Inferior parietal cortex (tissue), 1 donor: ENCODE measurements around the gene ATG5.
"Not testable (repeated sequence)": the region's sequence is repeated elsewhere in the genome, so short reads cannot be mapped to it uniquely, and the experiment has no call there.

ENCODE experiments used
- DNase-seq: peaks from one replicate; pipeline ENCODE4 v3.0.0-alpha.2; 2016; ENCODE audit errors: extremely low spot score

The ATG5 gene

GRCh38 chr6:106309766-106310373 is 15.7 kb downstream of the ATG5 start:
- DNase-seq: no peak

DNA sequence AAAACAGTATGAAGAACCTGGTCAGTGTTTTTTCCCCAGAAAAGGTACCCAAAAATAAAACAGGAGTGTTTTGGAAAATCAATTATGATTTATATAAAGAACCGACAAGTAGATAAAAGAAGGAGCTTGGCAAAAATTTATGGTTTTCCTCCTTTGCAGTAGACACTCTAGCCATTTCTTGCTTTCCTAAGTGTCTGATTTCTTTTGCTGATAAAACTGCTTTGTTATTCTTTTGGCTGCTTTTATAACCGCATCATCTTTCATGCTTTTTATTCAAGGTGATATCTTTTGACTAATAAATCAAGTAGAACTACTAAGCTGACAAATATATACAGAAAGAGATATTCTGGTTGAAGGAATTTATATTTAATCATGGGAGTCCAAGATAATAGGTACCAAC is 16.6 kb downstream of the ATG5 start:
- no peak for DNase-seq

GRCh38 chr6:106305740-106306139 is 19.8 kb downstream of the ATG5 start:
- DNase-seq: no peak

- peak; percentile 74 for DNase-seq
These were observed 24.6 kb downstream of the ATG5 start for GRCh38 chr6:106300944-106301343.

DNA sequence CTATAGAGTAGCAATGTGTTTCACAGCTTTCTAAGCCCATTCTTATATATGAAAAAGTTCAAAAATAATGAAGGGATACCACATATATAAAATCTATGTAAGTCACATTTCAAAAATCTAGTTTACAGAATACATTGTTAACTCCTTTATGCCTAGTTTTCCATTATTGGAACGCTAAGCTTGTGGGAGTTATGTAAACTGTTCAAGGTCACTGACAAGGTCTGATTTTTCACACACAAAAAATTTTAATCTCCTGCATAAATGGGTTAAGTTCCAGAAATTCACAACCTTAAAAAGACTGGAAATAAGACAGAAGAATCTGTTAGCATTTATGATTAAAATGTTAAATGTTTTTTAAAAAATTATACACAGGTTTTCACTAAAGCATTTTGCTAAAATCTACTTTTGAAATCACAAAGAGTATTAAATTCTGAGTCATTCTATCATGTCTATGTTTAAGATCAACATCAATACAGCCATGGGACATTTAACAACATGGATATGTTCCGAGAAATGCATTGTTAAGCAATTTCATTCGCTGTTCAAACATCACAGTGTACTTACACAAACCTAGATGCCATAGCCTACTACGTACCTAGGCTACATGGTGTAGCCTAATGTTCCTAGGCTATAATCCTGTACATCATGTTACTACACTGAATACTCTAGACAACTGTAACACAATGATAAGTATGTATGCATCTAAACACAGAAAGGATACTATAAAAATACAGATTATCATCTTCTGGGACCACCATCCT is 25.4 kb downstream of the ATG5 start:
- DNase-seq: no peak

DNA sequence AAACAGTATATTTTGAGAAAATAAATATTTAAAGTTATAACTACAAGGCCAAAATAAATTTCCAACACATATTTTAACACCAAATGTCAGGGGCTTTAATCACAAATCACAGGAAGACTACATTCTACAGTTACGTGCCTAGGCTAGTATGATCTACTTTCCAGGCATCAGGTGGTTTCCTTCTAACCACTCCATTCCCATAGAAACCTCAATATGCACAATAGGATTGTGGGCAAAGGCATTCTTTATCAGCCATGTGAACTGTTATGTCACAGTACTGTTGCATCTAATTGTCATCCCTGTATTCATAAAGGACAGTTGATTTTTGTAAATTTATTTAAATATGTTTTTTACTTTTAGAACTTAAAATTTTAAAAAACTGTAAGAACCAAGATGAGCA is 32.4 kb downstream of the ATG5 start:
- no peak for DNase-seq

DNA sequence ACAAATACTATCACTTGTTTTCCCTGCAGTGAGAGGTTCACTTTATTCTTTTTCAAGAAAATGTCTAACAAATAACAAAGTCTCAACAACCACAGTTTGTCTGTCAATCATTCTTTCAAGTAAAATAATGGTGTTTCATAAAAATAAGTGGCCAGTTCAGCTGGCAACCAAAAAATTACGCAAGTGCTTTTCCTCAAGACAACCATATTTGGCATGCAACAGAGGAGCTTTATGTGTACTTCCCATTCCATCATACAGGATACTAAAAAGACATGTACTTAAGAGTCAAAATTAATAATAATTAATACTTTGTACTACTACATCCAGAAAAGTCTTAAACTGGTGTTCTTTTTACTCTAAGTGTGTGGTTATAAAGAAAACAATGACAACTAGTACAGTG is 34.6 kb downstream of the ATG5 start:
- DNase-seq: no peak

- no peak for DNase-seq
These were observed 35.5 kb downstream of the ATG5 start for GRCh38 chr6:106290032-106290431.

DNA sequence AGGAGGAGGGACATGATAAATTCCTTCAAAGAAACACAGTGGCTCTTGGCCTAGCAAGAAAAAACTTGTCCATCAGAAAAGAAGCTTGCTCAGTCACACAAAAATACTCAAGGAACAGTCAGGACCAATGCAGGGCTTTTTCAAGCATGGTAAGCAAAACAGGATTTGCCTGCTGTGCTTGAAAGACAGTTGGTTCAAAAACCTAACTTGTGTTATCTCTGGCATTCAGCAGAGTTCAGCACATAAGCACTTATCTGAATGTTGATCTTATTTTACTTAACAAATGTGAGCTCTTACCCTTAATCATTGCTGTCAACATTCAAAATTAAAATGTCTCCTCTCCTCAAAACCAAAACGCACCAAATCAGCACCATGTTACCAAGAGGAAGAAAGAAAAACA is 38.3 kb downstream of the ATG5 start:
- DNase-seq: no peak

- DNase-seq: no peak
These were observed 38.8 kb downstream of the ATG5 start for GRCh38 chr6:106286746-106287145.

- no peak for DNase-seq
These were observed 42.1 kb downstream of the ATG5 start for GRCh38 chr6:106283481-106283880.

- DNase-seq: no peak
These were observed 43.9 kb downstream of the ATG5 start for GRCh38 chr6:106281661-106282060.

DNA sequence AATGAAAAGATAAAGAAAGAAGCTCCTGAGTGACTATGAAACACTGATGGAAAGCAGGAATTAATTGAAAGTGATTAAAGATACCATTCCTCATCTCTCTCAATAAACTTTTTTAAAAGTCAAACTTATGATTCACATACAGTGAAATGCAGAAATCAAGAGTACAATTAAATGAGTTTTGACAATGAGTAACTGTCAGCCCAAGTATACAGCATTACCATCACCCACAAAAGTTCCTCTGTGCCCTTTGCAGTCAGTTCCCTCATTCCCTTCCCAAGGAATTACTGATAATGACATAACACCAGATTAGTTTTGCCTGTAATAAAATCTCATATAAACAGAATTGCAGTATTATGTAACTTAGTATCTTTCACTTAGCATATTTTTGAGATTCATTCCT is 44.5 kb downstream of the ATG5 start:
- DNase-seq: no peak

- DNase-seq: no peak
These were observed 46.4 kb downstream of the ATG5 start for GRCh38 chr6:106279179-106279578.

GRCh38 chr6:106275692-106276091 is 49.9 kb downstream of the ATG5 start:
- DNase-seq: no peak

GRCh38 chr6:106273087-106273486 is 52.5 kb downstream of the ATG5 start:
- DNase-seq: no peak

DNA sequence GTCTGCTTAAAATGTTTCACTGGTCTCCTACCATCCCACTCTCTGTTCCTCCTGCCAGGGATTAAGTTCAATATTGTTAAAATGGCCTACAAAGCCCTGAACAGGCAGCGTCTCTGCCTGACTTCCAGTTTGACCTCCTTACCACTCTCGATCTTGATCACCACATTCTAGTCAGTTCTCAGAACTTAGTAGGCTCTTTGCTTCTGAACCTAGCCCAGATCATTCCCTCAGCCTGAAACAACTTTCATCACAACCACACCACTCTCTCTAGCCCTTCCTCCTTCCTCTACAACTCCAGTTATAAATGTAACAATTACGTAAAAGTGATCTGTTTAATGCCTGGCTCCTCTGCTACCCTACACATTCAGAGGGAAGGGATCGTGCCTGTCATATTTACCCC is 53.3 kb downstream of the ATG5 start:
- no peak for DNase-seq

- no peak for DNase-seq
These were observed 55.1 kb downstream of the ATG5 start for GRCh38 chr6:106270414-106270813.

GRCh38 chr6:106269268-106269919 is 56.2 kb downstream of the ATG5 start:
- DNase-seq: not testable (repeated sequence)

DNA sequence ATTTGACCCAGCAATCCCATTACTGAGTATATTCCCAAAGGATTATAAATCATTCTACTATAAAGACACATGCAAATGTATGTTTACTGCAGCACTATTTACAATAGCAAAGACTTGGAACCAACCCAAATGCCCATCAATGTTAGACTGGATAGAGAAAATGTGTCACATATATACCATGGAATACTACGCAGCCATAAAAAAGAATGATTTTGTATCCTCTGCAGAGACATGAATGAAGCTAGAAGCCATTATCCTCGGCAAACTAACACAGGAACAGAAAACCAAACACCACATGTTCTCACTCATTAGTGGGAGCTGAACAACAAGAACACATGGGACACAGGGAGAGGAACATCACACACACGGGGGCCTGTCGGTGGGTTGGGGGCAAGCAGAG is 57.1 kb downstream of the ATG5 start:
- not testable (repeated sequence) for DNase-seq

DNA sequence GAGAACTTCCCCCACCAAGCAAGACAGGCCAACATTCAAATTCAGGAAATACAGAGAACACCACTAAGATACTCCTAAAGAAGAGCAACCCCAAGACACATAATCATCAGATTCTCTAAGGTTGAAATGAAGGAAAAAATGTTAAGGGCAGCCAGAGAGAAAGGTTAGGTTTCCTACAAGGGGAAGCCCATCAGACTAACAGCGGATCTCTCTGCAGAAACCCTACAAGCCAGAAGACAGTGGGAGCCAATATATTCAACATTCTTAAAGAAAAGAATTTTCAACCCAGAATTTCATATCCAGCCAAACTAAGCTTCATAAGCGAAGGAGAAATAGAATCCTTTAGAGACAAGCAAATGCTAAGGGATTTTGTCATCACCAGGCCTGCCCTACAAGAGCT is 61.1 kb downstream of the ATG5 start:
- DNase-seq: not testable (repeated sequence)

DNA sequence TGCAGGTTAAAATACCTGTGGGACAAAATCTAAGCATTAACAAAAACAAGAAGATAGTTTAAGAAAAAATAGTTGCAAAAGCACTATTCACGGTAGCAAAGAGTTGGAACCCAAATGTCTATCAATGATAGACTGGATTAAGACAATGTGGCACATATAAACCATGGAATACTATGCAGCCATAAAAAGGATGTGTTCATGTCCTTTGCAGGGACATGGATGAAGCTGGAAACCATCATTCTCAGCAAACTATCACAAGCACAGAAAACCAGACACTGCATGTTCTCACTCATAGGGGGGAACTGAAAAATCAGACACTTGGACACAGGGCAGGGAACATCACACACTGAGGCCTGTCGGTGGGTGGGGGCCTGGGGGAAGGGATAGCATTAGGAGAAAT is 65.8 kb downstream of the ATG5 start:
- not testable (repeated sequence) for DNase-seq

DNA sequence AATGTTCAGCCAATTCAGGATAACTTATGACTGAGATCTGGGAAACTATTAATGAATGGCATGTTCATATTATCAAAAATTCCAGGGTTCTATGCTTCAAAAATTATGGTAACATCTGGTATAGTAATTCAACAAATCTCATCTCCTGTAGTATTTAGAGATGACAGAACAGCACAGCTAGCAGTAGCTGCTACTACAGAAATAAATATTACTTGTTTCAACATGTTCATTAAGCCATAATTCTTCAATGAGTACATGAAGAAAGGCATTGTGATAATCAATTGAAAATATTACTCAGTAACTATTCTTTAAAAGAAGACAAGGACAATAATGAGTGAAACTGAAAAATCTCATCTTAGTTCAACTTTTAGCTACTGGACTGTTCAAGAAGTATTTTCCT is 66.8 kb downstream of the ATG5 start:
- no peak for DNase-seq
